Measurements from ENCODE around the gene TRIM40.

Gene TRIM40

GRCh38 chr6:30147096-30147495 is 11.2 kb downstream of the TRIM40 start:
- H3K27me3 ChIP-seq (ENCODE audit: control insufficient read depth in 1 of 2, insufficient read depth in 1 of 2, low read length in 2 of 2): peaks cover 23 to 52% of the 10 kb centered on the region in 2 experiments
- DNase-seq: no peak
- no peak overlapping the region for H2BK120ac ChIP-seq (ENCODE audit: low read depth, low read length)
- no peaks in the 10 kb centered on the region for H3K9me3 ChIP-seq (ENCODE audit: control insufficient read depth, low read length)
- H2AFZ ChIP-seq (ENCODE audit: low read depth, low read length): no peak overlapping the region
- no peak overlapping the region for H2BK5ac ChIP-seq (ENCODE audit: low read depth, low read length, poor library complexity, severe bottlenecking)
- no peak overlapping the region for H2BK12ac ChIP-seq (ENCODE audit: low read length in 2 of 2)
- H2AK5ac ChIP-seq (ENCODE audit: low read length, severe bottlenecking): no peak overlapping the region
- H3K14ac ChIP-seq (ENCODE audit: low read length in 2 of 2): no peak overlapping the region
- H3K4me1 ChIP-seq (ENCODE audit: control insufficient read depth, insufficient read depth, low read depth, low read length): no peaks in the 10 kb centered on the region
- no peak overlapping the region for H3K23ac ChIP-seq (ENCODE audit: low read length in 2 of 2)
- no peak overlapping the region for H4K91ac ChIP-seq (ENCODE audit: low read length)
- H3K4ac ChIP-seq (ENCODE audit: low read depth in 1 of 2, low read length in 2 of 2): no peak overlapping the region
- H3K18ac ChIP-seq (ENCODE audit: low read depth in 1 of 2, low read length in 2 of 2): no peak overlapping the region
- no peak overlapping the region for H3K4me2 ChIP-seq (ENCODE audit: low read length, poor library complexity, severe bottlenecking)
- no peaks in the 10 kb centered on the region for H3K79me1 ChIP-seq (replicated peaks; ENCODE audit: low read length, poor library complexity, severe bottlenecking)
- no peak overlapping the region for H3K27ac ChIP-seq (ENCODE audit: low read length, poor library complexity, severe bottlenecking)
- H4K8ac ChIP-seq (ENCODE audit: low read length): no peak overlapping the region
- WGBS: 84% methylated on average over 3 of the region's 3 CpGs
- no peaks in the 10 kb centered on the region for H3K36me3 ChIP-seq (ENCODE audit: control insufficient read depth in 1 of 2, insufficient read depth in 2 of 2, low read depth in 1 of 2, low read length in 2 of 2)
- no peak overlapping the region for H3K4me3 ChIP-seq (ENCODE audit: insufficient read depth in 1 of 2, low read depth in 1 of 2, low read length in 2 of 2)
- no peak overlapping the region for H3K9ac ChIP-seq (ENCODE audit: low read length)
- no peak overlapping the region for H2BK15ac ChIP-seq (ENCODE audit: low read depth, poor library complexity, severe bottlenecking)

GRCh38 chr6:30149234-30149633 is 13.3 kb downstream of the TRIM40 start:
- no peak overlapping the region for H2AFZ ChIP-seq (ENCODE audit: low read depth, low read length)
- no peak overlapping the region for H3K14ac ChIP-seq (ENCODE audit: low read length in 2 of 2)
- no peak overlapping the region for H3K27ac ChIP-seq (ENCODE audit: low read length, poor library complexity, severe bottlenecking)
- no peak overlapping the region for H2AK5ac ChIP-seq (ENCODE audit: low read length, severe bottlenecking)
- no peak overlapping the region for H3K23ac ChIP-seq (ENCODE audit: low read length in 2 of 2)
- no peaks in the 10 kb centered on the region for H3K36me3 ChIP-seq (ENCODE audit: control insufficient read depth in 1 of 2, insufficient read depth in 2 of 2, low read depth in 1 of 2, low read length in 2 of 2)
- H2BK15ac ChIP-seq (ENCODE audit: low read depth, poor library complexity, severe bottlenecking): no peak overlapping the region
- H3K4me1 ChIP-seq (ENCODE audit: control insufficient read depth, insufficient read depth, low read depth, low read length): peaks cover 4% of the 10 kb centered on the region
- no peaks in the 10 kb centered on the region for H3K79me1 ChIP-seq (replicated peaks; ENCODE audit: low read length, poor library complexity, severe bottlenecking)
- no peak overlapping the region for H2BK120ac ChIP-seq (ENCODE audit: low read depth, low read length)
- H2BK12ac ChIP-seq (ENCODE audit: low read length in 2 of 2): no peak overlapping the region
- H3K27me3 ChIP-seq (ENCODE audit: control insufficient read depth in 1 of 2, insufficient read depth in 1 of 2, low read length in 2 of 2): peaks cover 14 to 53% of the 10 kb centered on the region in 2 experiments
- H4K8ac ChIP-seq (ENCODE audit: low read length): no peak overlapping the region
- H2BK5ac ChIP-seq (ENCODE audit: low read depth, low read length, poor library complexity, severe bottlenecking): no peak overlapping the region
- H3K4me3 ChIP-seq (ENCODE audit: insufficient read depth in 1 of 2, low read depth in 1 of 2, low read length in 2 of 2): no peak overlapping the region
- 38% methylated on average over 1 of the region's 3 CpGs for whole genome bisulfite sequencing
- no peaks in the 10 kb centered on the region for H3K9me3 ChIP-seq (ENCODE audit: control insufficient read depth, low read length)
- H3K4ac ChIP-seq (ENCODE audit: low read depth in 1 of 2, low read length in 2 of 2): no peak overlapping the region
- no peak for DNase-seq
- no peak overlapping the region for H4K91ac ChIP-seq (ENCODE audit: low read length)
- H3K4me2 ChIP-seq (ENCODE audit: low read length, poor library complexity, severe bottlenecking): no peak overlapping the region
- no peak overlapping the region for H3K9ac ChIP-seq (ENCODE audit: low read length)
- H3K18ac ChIP-seq (ENCODE audit: low read depth in 1 of 2, low read length in 2 of 2): no peak overlapping the region

GRCh38 chr6:30149858-30150550 is 14.1 kb downstream of the TRIM40 start:
- H3K4me3 ChIP-seq (ENCODE audit: insufficient read depth in 1 of 2, low read depth in 1 of 2, low read length in 2 of 2): no peak overlapping the region
- no peak overlapping the region for H2AFZ ChIP-seq (ENCODE audit: low read depth, low read length)
- H3K23ac ChIP-seq (ENCODE audit: low read length in 2 of 2): no peak overlapping the region
- no peak overlapping the region for H2BK5ac ChIP-seq (ENCODE audit: low read depth, low read length, poor library complexity, severe bottlenecking)
- no peaks in the 10 kb centered on the region for H3K79me1 ChIP-seq (replicated peaks; ENCODE audit: low read length, poor library complexity, severe bottlenecking)
- no peak overlapping the region for H3K27ac ChIP-seq (ENCODE audit: low read length, poor library complexity, severe bottlenecking)
- H2AK5ac ChIP-seq (ENCODE audit: low read length, severe bottlenecking): no peak overlapping the region
- no peak overlapping the region for H3K14ac ChIP-seq (ENCODE audit: low read length in 2 of 2)
- no peak overlapping the region for H4K91ac ChIP-seq (ENCODE audit: low read length)
- no peak overlapping the region for H3K4me2 ChIP-seq (ENCODE audit: low read length, poor library complexity, severe bottlenecking)
- H4K8ac ChIP-seq (ENCODE audit: low read length): no peak overlapping the region
- H2BK15ac ChIP-seq (ENCODE audit: low read depth, poor library complexity, severe bottlenecking): no peak overlapping the region
- no peak overlapping the region for H2BK12ac ChIP-seq (ENCODE audit: low read length in 2 of 2)
- peaks cover 7% of the 10 kb centered on the region for H3K4me1 ChIP-seq (ENCODE audit: control insufficient read depth, insufficient read depth, low read depth, low read length)
- no peak for DNase-seq
- H3K4ac ChIP-seq (ENCODE audit: low read depth in 1 of 2, low read length in 2 of 2): no peak overlapping the region
- H3K9ac ChIP-seq (ENCODE audit: low read length): no peak overlapping the region
- 80% methylated on average over 7 of the region's 7 CpGs for WGBS
- no peaks in the 10 kb centered on the region for H3K9me3 ChIP-seq (ENCODE audit: control insufficient read depth, low read length)
- no peaks in the 10 kb centered on the region for H3K36me3 ChIP-seq (ENCODE audit: control insufficient read depth in 1 of 2, insufficient read depth in 2 of 2, low read depth in 1 of 2, low read length in 2 of 2)
- H3K27me3 ChIP-seq (ENCODE audit: control insufficient read depth in 1 of 2, insufficient read depth in 1 of 2, low read length in 2 of 2): peaks cover 7 to 46% of the 10 kb centered on the region in 2 experiments
- H3K18ac ChIP-seq (ENCODE audit: low read depth in 1 of 2, low read length in 2 of 2): no peak overlapping the region
- H2BK120ac ChIP-seq (ENCODE audit: low read depth, low read length): no peak overlapping the region

- no peak overlapping the region for H3K18ac ChIP-seq (ENCODE audit: low read depth in 1 of 2, low read length in 2 of 2)
- no peak overlapping the region for H3K9ac ChIP-seq (ENCODE audit: low read length)
- no peak overlapping the region for H3K27ac ChIP-seq (ENCODE audit: low read length, poor library complexity, severe bottlenecking)
- H2AK5ac ChIP-seq (ENCODE audit: low read length, severe bottlenecking): no peak overlapping the region
- no peak overlapping the region for H4K8ac ChIP-seq (ENCODE audit: low read length)
- H3K14ac ChIP-seq (ENCODE audit: low read length in 2 of 2): no peak overlapping the region
- no peak overlapping the region for H3K4me3 ChIP-seq (ENCODE audit: insufficient read depth in 1 of 2, low read depth in 1 of 2, low read length in 2 of 2)
- H2AFZ ChIP-seq (ENCODE audit: low read depth, low read length): no peak overlapping the region
- H3K79me1 ChIP-seq (replicated peaks; ENCODE audit: low read length, poor library complexity, severe bottlenecking): no peaks in the 10 kb centered on the region
- no peak overlapping the region for H2BK12ac ChIP-seq (ENCODE audit: low read length in 2 of 2)
- no peak overlapping the region for H3K4me2 ChIP-seq (ENCODE audit: low read length, poor library complexity, severe bottlenecking)
- H2BK120ac ChIP-seq (ENCODE audit: low read depth, low read length): no peak overlapping the region
- H3K27me3 ChIP-seq (ENCODE audit: control insufficient read depth in 1 of 2, insufficient read depth in 1 of 2, low read length in 2 of 2): peaks cover 0 to 39% of the 10 kb centered on the region in 2 experiments
- H3K4me1 ChIP-seq (ENCODE audit: control insufficient read depth, insufficient read depth, low read depth, low read length): peaks cover 8% of the 10 kb centered on the region
- no peak overlapping the region for H3K23ac ChIP-seq (ENCODE audit: low read length in 2 of 2)
- no peak overlapping the region for H2BK5ac ChIP-seq (ENCODE audit: low read depth, low read length, poor library complexity, severe bottlenecking)
- no peak overlapping the region for H3K4ac ChIP-seq (ENCODE audit: low read depth in 1 of 2, low read length in 2 of 2)
- no peaks in the 10 kb centered on the region for H3K36me3 ChIP-seq (ENCODE audit: control insufficient read depth in 1 of 2, insufficient read depth in 2 of 2, low read depth in 1 of 2, low read length in 2 of 2)
- no peaks in the 10 kb centered on the region for H3K9me3 ChIP-seq (ENCODE audit: control insufficient read depth, low read length)
- no peak for DNase-seq
- 86% methylated on average over 10 of the region's 10 CpGs for WGBS
- no peak overlapping the region for H4K91ac ChIP-seq (ENCODE audit: low read length)
- H2BK15ac ChIP-seq (ENCODE audit: low read depth, poor library complexity, severe bottlenecking): no peak overlapping the region
These were observed 14.9 kb downstream of the TRIM40 start for GRCh38 chr6:30150671-30151395.
